ENCODE measurements around the gene P2RY10.

GRCh38 chrX:78946178-78946931 is 1.2 kb downstream of the P2RY10 start:
- TF ChIP-seq CTCF (IDR thresholded peaks at IDR 0.05) (no peak), POLR2A (IDR thresholded peaks at IDR 0.05) (no peak)
